Subcutaneous abdominal adipose tissue (tissue), 5 donors: ENCODE results near the gene CLN6.
"Not testable (repeated sequence)": the region's sequence is repeated elsewhere in the genome, so short reads cannot be mapped to it uniquely, and the experiment has no call there.

Source experiments
- H3K27ac ChIP-seq: one replicate; pipeline ENCODE4 v1.7.0; 2013; ENCODE audit warnings: low read depth, mild to moderate bottlenecking, inconsistent platforms, low read length, moderate library complexity
- H3K27me3 ChIP-seq, 5 donors: one replicate each; pipeline ENCODE4 v1.7.0; 2013; ENCODE audit warnings: low read length in 5 of 5, inconsistent platforms in 1 of 5; ENCODE audit not compliant: control insufficient read depth in 5 of 5, insufficient read depth in 4 of 5
- H3K36me3 ChIP-seq, 5 donors: one replicate each; pipeline ENCODE4 v1.7.0; 2013; ENCODE audit warnings: low read length in 5 of 5; ENCODE audit not compliant: control insufficient read depth in 5 of 5, insufficient read depth in 5 of 5
- H3K4me1 ChIP-seq, 5 donors: one replicate each; pipeline ENCODE4 v1.7.0; 2013; ENCODE audit warnings: low read length in 5 of 5, mild to moderate bottlenecking in 3 of 5, moderate library complexity in 1 of 5; ENCODE audit not compliant: control insufficient read depth in 5 of 5, insufficient read depth in 5 of 5
- H3K4me3 ChIP-seq, 5 donors: one replicate each; pipeline ENCODE4 v1.7.0; 2013; ENCODE audit warnings: low read length in 5 of 5, low read depth in 1 of 5
- H3K9ac ChIP-seq, 5 donors: one replicate each; pipeline ENCODE4 v1.7.0; 2013; ENCODE audit warnings: low read length in 5 of 5, mild to moderate bottlenecking in 4 of 5, moderate library complexity in 3 of 5
- H3K9me3 ChIP-seq, 5 donors: one replicate each; pipeline ENCODE4 v1.7.0; 2013; ENCODE audit warnings: low read length in 5 of 5; ENCODE audit not compliant: control insufficient read depth in 5 of 5
- donor health status: healthy.
- donor health status: healthy.
- donor health status: healthy.
- donor health status: healthy.
- donor health status: healthy.

Gene CLN6

DNA sequence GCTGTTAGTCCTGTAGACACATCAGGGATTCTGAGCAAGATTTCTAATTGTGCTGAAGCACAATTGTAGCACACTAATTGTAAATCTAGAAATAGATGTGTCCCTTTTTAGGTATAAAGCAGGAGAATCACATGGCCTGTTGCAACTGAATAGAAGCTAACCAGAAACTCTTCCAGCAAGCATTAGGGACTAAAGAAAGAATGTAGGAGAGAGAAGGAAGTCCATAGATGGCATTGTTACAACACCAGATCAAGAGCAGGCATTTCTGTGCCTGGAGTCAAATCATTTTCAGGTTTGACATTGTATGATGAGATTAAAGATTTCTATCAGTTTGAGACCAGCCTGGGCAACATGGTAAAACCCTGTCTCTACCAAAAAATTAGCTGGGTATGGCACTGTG is 51.8 kb downstream of the CLN6 start:
- peaks cover 31 to 62% (median 45%) of the 10 kb centered on the region in 5 donors for H3K36me3 ChIP-seq
- no peaks in the 10 kb centered on the region for H3K27me3 ChIP-seq
- H3K4me3 ChIP-seq = no peak overlapping the region
- no peaks in the 10 kb centered on the region for H3K9me3 ChIP-seq
- peaks cover 0 to 19% (median 14%) of the 10 kb centered on the region in 5 donors for H3K4me1 ChIP-seq
- H3K27ac ChIP-seq = peak overlapping the region; percentile 2
- H3K9ac ChIP-seq = no peak overlapping the region

DNA sequence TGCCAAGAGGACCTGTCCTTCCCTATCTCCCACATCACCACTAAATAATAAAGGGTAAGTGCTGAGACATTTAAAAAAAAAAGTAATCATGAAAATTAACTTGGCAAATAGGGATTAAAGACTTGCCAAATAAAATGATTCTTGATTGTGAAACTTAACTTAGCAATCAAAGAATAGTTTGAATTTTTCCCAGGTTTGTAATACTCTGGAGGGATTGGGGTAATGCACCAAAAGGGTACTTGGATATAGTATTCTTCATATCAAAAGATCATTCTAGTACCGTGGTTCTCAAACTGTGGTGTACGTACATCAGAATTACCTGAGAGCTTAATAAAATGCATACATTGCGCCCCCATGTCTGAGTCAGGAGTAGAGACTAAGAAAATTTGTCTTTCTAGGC is 52.9 kb downstream of the CLN6 start:
- Histone ChIP-seq H3K36me3 (peaks cover 28 to 55% (median 39%) of the 10 kb centered on the region in 5 donors), H3K4me1 (peaks cover 0 to 19% (median 14%) of the 10 kb centered on the region in 5 donors), H3K9ac (no peak overlapping the region), H3K27ac (no peak overlapping the region), H3K27me3 (no peaks in the 10 kb centered on the region), H3K9me3 (no peaks in the 10 kb centered on the region), H3K4me3 (no peak overlapping the region)

DNA sequence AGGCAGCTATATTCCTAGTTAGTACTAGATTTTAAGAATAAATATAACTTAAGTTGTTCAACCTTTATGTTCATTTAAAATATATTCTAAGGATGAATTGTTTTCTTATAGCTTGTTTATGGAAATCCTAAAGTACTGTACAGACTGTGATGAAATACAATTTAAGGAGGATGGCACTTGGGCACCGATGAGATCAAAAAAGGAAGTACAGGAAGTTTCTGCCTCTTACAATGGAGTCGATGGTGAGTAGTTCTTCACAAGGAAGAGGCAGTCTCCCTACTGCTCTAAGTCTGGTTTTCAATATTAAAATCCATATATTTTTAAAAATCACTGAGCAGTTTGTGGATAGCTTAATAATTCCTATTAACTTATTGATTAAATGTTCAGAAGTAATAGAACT is 54.0 kb downstream of the CLN6 start:
- Histone ChIP-seq H3K4me1 (peaks cover 0 to 19% (median 14%) of the 10 kb centered on the region in 5 donors), H3K9me3 (no peaks in the 10 kb centered on the region), H3K36me3 (peaks cover 21 to 45% (median 29%) of the 10 kb centered on the region in 5 donors), H3K4me3 (no peak overlapping the region), H3K27me3 (no peaks in the 10 kb centered on the region), H3K27ac (no peak overlapping the region), H3K9ac (no peak overlapping the region)

DNA sequence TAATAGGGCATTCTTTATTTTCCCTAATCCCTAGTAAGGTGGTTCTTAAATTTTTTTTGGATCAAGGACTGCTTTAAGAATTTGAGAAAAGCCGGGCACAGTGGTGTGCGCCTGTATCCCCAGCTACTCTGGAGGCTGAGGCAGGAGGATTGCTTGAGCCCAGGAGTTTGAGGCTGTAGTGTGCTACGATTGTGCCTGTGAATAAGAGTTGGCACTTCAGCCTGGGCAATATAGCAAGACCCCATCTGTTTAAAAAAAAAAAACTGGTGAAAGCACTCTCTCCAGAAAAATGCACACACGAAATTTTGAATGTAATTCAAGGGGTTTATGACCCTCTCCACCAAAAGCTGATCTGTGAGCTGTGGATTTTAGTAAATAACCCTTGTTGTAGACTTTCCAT is 56.4 kb downstream of the CLN6 start:
- Histone ChIP-seq H3K27ac (no peak overlapping the region), H3K36me3 (peaks cover 24 to 42% (median 28%) of the 10 kb centered on the region in 5 donors), H3K4me3 (no peak overlapping the region), H3K4me1 (peaks cover 0 to 19% (median 14%) of the 10 kb centered on the region in 5 donors), H3K27me3 (no peaks in the 10 kb centered on the region), H3K9me3 (no peaks in the 10 kb centered on the region), H3K9ac (no peak overlapping the region)

DNA sequence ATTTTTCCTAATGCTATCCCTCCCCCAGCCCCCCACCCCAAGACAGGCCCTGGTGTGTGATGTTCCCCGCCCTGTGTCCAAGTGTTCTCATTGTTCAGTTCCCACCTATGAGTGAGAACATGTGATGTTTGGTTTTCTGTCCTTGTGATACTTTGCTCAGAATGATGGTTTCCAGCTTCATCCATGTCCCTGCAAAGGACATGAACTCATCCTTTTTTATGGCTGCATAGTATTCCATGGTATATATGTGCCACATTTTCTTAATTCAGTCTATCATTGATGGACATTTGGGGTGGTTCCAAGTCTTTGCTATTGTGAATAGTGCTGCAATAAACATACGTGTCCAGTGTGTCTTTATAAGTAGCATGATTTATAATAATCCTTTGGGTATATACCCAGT is 57.5 kb downstream of the CLN6 start:
- not testable (repeated sequence) for H3K27me3 ChIP-seq, H3K27ac ChIP-seq, H3K4me3 ChIP-seq, H3K4me1 ChIP-seq, H3K9ac ChIP-seq, H3K9me3 ChIP-seq
- peaks cover 15 to 38% (median 23%) of the 10 kb centered on the region in 5 donors for H3K36me3 ChIP-seq

DNA sequence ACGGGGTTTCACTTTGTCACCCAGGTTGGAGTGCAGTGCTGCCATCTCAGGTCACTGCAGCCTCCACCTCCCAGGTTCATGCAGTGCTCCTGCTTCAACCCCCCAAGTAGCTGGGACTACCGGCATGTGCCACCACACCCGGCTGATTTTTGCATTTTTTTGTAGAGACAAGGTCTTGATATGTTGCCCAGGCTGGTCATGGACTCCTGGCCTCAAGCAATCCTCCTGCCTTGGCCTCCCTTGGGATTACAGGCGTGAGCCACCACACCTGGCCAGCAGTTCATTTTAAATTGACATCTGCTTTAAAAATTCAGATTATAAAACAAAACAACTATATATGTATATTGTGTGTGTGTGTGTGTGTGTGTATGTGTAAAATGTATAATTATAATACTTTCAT is 62.7 kb downstream of the CLN6 start:
- no peak overlapping the region for H3K27ac ChIP-seq
- no peaks in the 10 kb centered on the region for H3K4me1 ChIP-seq
- no peak overlapping the region for H3K9ac ChIP-seq
- peaks cover 13 to 29% (median 18%) of the 10 kb centered on the region in 5 donors for H3K36me3 ChIP-seq
- H3K27me3 ChIP-seq = no peaks in the 10 kb centered on the region
- no peaks in the 10 kb centered on the region for H3K9me3 ChIP-seq
- no peak overlapping the region for H3K4me3 ChIP-seq

DNA sequence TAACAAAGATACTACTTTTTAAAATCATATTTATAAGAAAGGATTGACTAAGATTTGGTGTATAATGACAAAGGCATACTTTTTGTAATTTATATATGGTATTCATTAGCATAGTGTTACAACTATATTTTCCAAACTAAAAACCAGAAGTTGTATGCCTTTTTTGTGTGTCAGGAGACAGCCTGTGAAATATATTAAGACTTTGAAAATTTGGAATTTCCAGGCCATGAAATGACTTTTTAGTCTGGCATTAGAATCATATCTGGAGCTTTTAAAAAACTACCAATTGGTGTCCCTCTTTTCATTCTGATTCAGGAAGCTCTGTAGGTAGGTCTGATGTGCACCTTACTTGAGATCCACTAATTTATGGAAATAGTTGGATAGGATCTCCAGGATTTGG is 66.3 kb downstream of the CLN6 start:
- Histone ChIP-seq H3K27me3 (no peaks in the 10 kb centered on the region), H3K36me3 (peaks cover 11 to 29% (median 23%) of the 10 kb centered on the region in 5 donors), H3K4me3 (no peak overlapping the region), H3K27ac (no peak overlapping the region), H3K4me1 (no peaks in the 10 kb centered on the region), H3K9ac (no peak overlapping the region), H3K9me3 (no peaks in the 10 kb centered on the region)

DNA sequence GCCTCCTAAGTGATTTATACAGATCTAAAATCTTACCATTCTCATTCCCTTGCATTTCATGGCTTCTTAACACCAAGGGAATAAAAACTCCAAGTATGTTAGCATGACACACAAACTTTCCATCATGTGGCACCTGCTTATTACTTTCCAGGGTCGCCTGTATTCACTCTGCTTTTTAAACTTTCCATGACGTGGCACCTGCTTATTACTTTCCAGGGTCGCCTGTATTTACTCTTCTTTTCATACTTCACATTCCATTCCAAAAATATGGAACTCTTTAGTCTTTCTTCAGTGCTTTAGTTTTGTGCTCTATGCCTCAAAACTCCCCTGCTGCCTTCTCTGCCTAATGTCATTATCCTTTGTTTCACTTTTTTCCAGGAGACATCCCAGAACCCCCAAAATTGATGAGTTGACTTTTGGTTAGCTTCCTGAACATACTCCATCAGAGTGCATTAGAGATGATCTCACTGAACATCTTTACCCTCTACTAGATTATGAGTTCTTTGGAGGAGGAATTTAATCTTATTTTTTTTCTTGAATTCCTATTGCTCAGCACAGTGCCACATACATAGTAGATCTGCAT is 71.4 kb downstream of the CLN6 start:
- no peak overlapping the region for H3K27ac ChIP-seq
- no peaks in the 10 kb centered on the region for H3K4me1 ChIP-seq
- no peaks in the 10 kb centered on the region for H3K9me3 ChIP-seq
- H3K27me3 ChIP-seq = no peaks in the 10 kb centered on the region
- H3K9ac ChIP-seq = no peak overlapping the region
- H3K36me3 ChIP-seq = peaks cover 19 to 51% (median 24%) of the 10 kb centered on the region in 5 donors
- H3K4me3 ChIP-seq = no peak overlapping the region

DNA sequence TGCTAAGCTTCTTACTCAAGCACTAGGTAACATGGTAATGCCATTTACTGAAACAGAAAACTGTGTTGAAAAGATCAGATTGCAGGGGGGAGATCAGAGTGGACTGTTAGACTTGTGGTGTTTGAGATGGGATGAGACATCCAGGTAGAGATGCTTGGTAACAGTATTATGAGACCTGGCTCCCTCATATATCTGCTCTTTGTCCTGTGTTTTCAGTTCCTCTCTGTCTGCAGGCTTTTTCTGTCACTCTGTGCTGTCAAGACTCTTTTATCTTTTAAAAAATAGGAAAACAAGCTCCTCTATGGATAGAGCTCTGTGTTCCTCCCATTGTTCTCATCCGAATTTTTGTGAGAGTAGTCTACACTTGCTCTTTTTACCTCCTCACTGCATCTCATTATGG is 72.5 kb downstream of the CLN6 start:
- H3K9me3 ChIP-seq = no peaks in the 10 kb centered on the region
- no peaks in the 10 kb centered on the region for H3K27me3 ChIP-seq
- H3K9ac ChIP-seq = no peak overlapping the region
- no peaks in the 10 kb centered on the region for H3K4me1 ChIP-seq
- H3K36me3 ChIP-seq = peaks cover 12 to 42% (median 21%) of the 10 kb centered on the region in 5 donors
- H3K27ac ChIP-seq = no peak overlapping the region
- no peak overlapping the region for H3K4me3 ChIP-seq
